Epidermal melanocyte (primary cell): ENCODE results near the gene GSTO2.
A peak's percentile ranks its signal among the peaks of the same experiment; 100 is the strongest.

Source experiments
- DNase-seq: peaks from one replicate; pipeline ENCODE4 v3.0.0; 2011; ENCODE audit warnings: low spot score; ENCODE audit not compliant: insufficient read length

The GSTO2 gene

GRCh38 chr10:104279550-104280259 lies 10.7 kb downstream of the GSTO2 start:
- no peak for DNase-seq

- no peak for DNase-seq
These were observed 12.7 kb downstream of the GSTO2 start for GRCh38 chr10:104281694-104282093.

GRCh38 chr10:104284846-104285245 lies 15.9 kb downstream of the GSTO2 start:
- DNase-seq: no peak

- no peak for DNase-seq
These were observed 18.0 kb downstream of the GSTO2 start for GRCh38 chr10:104286939-104287338.

GRCh38 chr10:104288355-104288754 lies 19.4 kb downstream of the GSTO2 start:
- no peak for DNase-seq

GRCh38 chr10:104291439-104291951 lies 22.5 kb downstream of the GSTO2 start:
- DNase-seq: peak; percentile 79

- no peak for DNase-seq
These were observed 24.0 kb downstream of the GSTO2 start for GRCh38 chr10:104293011-104293410.

GRCh38 chr10:104293781-104294321 lies 24.9 kb downstream of the GSTO2 start:
- no peak for DNase-seq

- DNase-seq: no peak
These were observed 27.9 kb downstream of the GSTO2 start for GRCh38 chr10:104296687-104297436.

- DNase-seq: no peak
These were observed 29.0 kb downstream of the GSTO2 start for GRCh38 chr10:104297697-104298660.

GRCh38 chr10:104299031-104299904 lies 30.3 kb downstream of the GSTO2 start:
- no peak for DNase-seq

- DNase-seq: no peak
These were observed 31.2 kb downstream of the GSTO2 start for GRCh38 chr10:104300002-104300735.

- DNase-seq: peak; percentile 69
These were observed 31.8 kb downstream of the GSTO2 start for GRCh38 chr10:104300736-104301292.

- no peak for DNase-seq
These were observed 33.1 kb downstream of the GSTO2 start for GRCh38 chr10:104301907-104302690.

GRCh38 chr10:104303594-104304355 lies 34.8 kb downstream of the GSTO2 start:
- DNase-seq: no peak

GRCh38 chr10:104304356-104304745 lies 35.4 kb downstream of the GSTO2 start:
- DNase-seq: no peak

- DNase-seq: no peak
These were observed 35.9 kb downstream of the GSTO2 start for GRCh38 chr10:104304927-104305326.

- DNase-seq: no peak
These were observed 37.9 kb downstream of the GSTO2 start for GRCh38 chr10:104306897-104307296.
